Astrocyte (in vitro differentiated cells and primary cell): Measurements from ENCODE around the gene MPC1.

ENCODE experiments used
- CTCF ChIP-seq: IDR thresholded peaks from 2 replicates; pipeline ENCODE4 v1.5.1; 2011; ENCODE audit warnings: low read depth, mild to moderate bottlenecking, inconsistent platforms, low read length, moderate library complexity; ENCODE audit not compliant: insufficient read depth
- EZH2 ChIP-seq: IDR thresholded peaks from 2 replicates; pipeline ENCODE4 v1.6.1; 2012; ENCODE audit warnings: mild to moderate bottlenecking, low read length, inconsistent platforms; ENCODE audit not compliant: insufficient read depth

- TF ChIP-seq CTCF = no peak
- no peak for TF ChIP-seq EZH2
These were observed 1.4 kb downstream of the MPC1 start for GRCh38 chr6:166381381-166381732.
